ENCODE data around the gene PAQR3. TPM values are rescaled to one million over a fixed set of nuclear protein-coding genes. Genes with fewer than 3 reads are reported as not detected.
A peak's percentile ranks its signal among the peaks of the same experiment; 100 is the strongest.

PAQR3 gene
- total and polyA plus RNA-seq, 10 donors, result 3.4 to 14.5 (median 7.6) TPM

DNA sequence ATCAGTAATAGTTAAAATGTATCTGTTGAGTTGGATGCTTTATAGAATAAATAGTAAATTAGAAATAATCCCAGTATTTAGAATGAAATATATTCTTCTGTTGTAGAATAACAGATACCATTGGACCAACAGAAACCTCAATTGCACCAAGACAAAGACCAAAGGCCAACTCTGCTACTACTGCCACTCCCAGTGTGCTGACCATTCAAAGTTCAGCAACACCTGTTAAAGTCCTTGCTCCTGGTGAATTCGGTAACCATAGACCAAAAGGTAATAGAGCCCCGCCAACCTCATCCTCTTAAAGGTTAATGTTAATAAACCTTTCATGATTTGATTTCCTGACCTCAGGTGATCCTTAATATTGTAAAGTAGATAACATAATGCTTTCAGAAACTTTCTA, 73.8 kb downstream of the PAQR3 start:
- Histone ChIP-seq H3K4me3 (no peak overlapping the region), H3K4me1 (peaks cover 0 to 28% (median 8%) of the 10 kb centered on the region in 6 donors), H3K27me3 (replicated peaks in 1 of 7) (no peaks in the 10 kb centered on the region), H3K36me3 (peaks cover 0 to 79% (median 36%) of the 10 kb centered on the region in 6 donors), H3K27ac (no peak overlapping the region), H3K9me3 (no peaks in the 10 kb centered on the region)
- TF ChIP-seq, protein P1, sequence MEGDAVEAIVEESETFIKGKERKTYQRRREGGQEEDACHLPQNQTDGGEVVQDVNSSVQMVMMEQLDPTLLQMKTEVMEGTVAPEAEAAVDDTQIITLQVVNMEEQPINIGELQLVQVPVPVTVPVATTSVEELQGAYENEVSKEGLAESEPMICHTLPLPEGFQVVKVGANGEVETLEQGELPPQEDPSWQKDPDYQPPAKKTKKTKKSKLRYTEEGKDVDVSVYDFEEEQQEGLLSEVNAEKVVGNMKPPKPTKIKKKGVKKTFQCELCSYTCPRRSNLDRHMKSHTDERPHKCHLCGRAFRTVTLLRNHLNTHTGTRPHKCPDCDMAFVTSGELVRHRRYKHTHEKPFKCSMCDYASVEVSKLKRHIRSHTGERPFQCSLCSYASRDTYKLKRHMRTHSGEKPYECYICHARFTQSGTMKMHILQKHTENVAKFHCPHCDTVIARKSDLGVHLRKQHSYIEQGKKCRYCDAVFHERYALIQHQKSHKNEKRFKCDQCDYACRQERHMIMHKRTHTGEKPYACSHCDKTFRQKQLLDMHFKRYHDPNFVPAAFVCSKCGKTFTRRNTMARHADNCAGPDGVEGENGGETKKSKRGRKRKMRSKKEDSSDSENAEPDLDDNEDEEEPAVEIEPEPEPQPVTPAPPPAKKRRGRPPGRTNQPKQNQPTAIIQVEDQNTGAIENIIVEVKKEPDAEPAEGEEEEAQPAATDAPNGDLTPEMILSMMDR (IDR thresholded peaks at IDR 0.05 in 8 of 11, conservative IDR thresholded peaks at IDR 0.05 in 3 of 11), result no peak
- TF ChIP-seq POLR2A (IDR thresholded peaks at IDR 0.05) (no peak), POLR2AphosphoS5 (IDR thresholded peaks at IDR 0.05) (no peak)
- no peak for DNase-seq
- intact Hi-C loops (cut with DNase I; ENCODE audit: low total_unique reads), result loop anchor here (10.0 kb wide), 1 partner anchor 251 kb away; no protein-coding TSS in a partner anchor
- WGBS, 5 donors, result 95 to 97% (median 95%) methylated on average over 2 of the region's 2 CpGs

DNA sequence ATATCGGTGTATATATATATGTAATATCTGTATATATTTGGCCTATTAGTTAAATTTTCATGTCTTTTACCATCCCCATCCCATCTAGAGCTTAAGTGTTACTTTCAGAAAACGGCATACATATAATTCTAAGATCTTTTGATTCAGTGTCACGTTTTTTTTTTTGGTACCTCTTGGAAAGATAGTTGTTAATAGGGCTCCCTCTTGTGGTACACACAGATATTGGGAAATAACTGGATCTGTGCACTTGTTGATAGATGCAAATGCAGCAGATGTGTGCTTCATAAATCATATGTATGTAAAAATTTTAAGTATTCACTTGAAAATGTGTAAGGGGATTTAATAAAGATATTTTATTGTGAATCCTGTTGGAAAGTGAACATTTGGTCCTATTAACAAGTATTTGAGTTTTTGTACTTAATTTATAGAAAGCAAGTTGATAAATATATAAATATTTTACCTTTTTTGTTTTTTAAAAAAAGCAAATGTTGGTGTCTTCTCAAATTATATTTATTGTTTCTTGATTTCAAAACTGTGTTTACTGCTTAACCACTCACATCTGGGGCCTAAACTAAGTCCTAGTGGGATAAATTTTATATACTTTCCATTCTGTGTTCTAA, 74.7 kb downstream of the PAQR3 start:
- WGBS, 5 donors, result 32 to 34% (median 33%) methylated on average over 3 of the region's 3 CpGs
- TF ChIP-seq, protein P1 (IDR thresholded peaks at IDR 0.05 in 8 of 11, conservative IDR thresholded peaks at IDR 0.05 in 3 of 11), result peak; percentile 52 to 86 (median 77)
- TF ChIP-seq POLR2AphosphoS5 (IDR thresholded peaks at IDR 0.05), result no peak
- peaks cover 0 to 28% (median 8%) of the 10 kb centered on the region in 6 donors for H3K4me1 ChIP-seq
- H3K27ac ChIP-seq, result peak overlapping the region in 1 of 8 donors; percentile 36
- H3K4me3 ChIP-seq, result no peak overlapping the region
- intact Hi-C loops (cut with DNase I; ENCODE audit: low total_unique reads), result loop anchor here (10.0 kb wide), 1 partner anchor 250 kb away; no protein-coding TSS in a partner anchor
- no peaks in the 10 kb centered on the region for H3K9me3 ChIP-seq
- DNase-seq, result no peak
- no peaks in the 10 kb centered on the region for H3K27me3 ChIP-seq (replicated peaks in 1 of 7)
- peaks cover 0 to 79% (median 42%) of the 10 kb centered on the region in 6 donors for H3K36me3 ChIP-seq

DNA sequence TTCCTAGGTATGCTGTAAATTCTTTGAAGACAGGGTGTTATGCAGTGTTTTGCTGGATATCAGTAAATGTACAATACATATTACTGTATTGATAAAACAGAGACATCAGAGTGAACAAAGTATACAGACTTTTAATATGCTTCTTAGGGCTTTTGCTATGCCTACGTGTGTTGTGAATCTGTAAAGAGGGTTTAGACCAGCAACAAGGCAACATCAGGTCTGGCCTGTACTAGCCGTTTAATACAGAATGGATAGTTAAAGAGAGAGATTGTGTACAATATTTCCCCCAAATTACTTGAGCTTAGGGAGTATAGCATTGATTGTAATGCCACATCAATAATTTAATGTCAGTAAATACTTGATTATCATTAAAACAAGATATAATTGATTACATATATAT, 75.2 kb downstream of the PAQR3 start:
- Histone ChIP-seq H3K4me3 (no peak overlapping the region), H3K4me1 (peaks cover 0 to 28% (median 8%) of the 10 kb centered on the region in 6 donors), H3K9me3 (no peaks in the 10 kb centered on the region), H3K27ac (peak overlapping the region in 4 of 8 donors; percentile 35 to 52 (median 41)), H3K36me3 (peaks cover 0 to 76% (median 42%) of the 10 kb centered on the region in 6 donors), H3K27me3 (replicated peaks in 1 of 7) (no peaks in the 10 kb centered on the region)
- intact Hi-C loops (cut with DNase I; ENCODE audit: low total_unique reads), result loop anchor here (10.0 kb wide), 1 partner anchor 249 kb away; no protein-coding TSS in a partner anchor
- TF ChIP-seq, protein P1 (IDR thresholded peaks at IDR 0.05 in 8 of 11, conservative IDR thresholded peaks at IDR 0.05 in 3 of 11), result no peak
- TF ChIP-seq POLR2A (IDR thresholded peaks at IDR 0.05), result no peak
- no peak for TF ChIP-seq POLR2AphosphoS5 (IDR thresholded peaks at IDR 0.05)
- WGBS, 5 donors, result 75 to 82% (median 77%) methylated on average over 2 of the region's 2 CpGs
- DNase-seq, result no peak

- no peak for DNase-seq
- 57 to 77% (median 71%) methylated on average over 5 of the region's 5 CpGs for WGBS, 5 donors
- intact Hi-C loops (cut with DNase I; ENCODE audit: low total_unique reads), result loop anchor here (10.0 kb wide), 1 partner anchor 249 kb away; no protein-coding TSS in a partner anchor
These were observed 75.9 kb downstream of the PAQR3 start for GRCh38 chr4:78863254-78863869.

More at GRCh38 chr4:78863254-78863869, 75.9 kb downstream of the PAQR3 start:
- Histone ChIP-seq H3K27me3 (replicated peaks in 1 of 7) (no peaks in the 10 kb centered on the region), H3K4me1 (peaks cover 0 to 28% (median 8%) of the 10 kb centered on the region in 6 donors), H3K36me3 (peaks cover 0 to 70% (median 38%) of the 10 kb centered on the region in 6 donors), H3K4me3 (no peak overlapping the region), H3K27ac (peak overlapping the region in 6 of 8 donors; percentile 10 to 52 (median 40)), H3K9me3 (no peaks in the 10 kb centered on the region)
- no peak for TF ChIP-seq POLR2A (IDR thresholded peaks at IDR 0.05)
- TF ChIP-seq POLR2AphosphoS5 (IDR thresholded peaks at IDR 0.05), result no peak
- TF ChIP-seq, protein P1 (IDR thresholded peaks at IDR 0.05 in 8 of 11, conservative IDR thresholded peaks at IDR 0.05 in 3 of 11), result no peak
